Measurements from ENCODE around the gene ID3. TPM values are rescaled to one million over a fixed set of nuclear protein-coding genes. Genes with fewer than 3 reads are reported as not detected.

Gene ID3
- total and polyA plus RNA-seq, 2 of the 8 experiments (the other 6 are each of a cell fraction or from before 2014, with no cell fraction given): 240 to 304 TPM

GRCh38 chr1:23558140-23558871 is 995 bp downstream of the ID3 start (continued):
- TF ChIP-seq SP2 (IDR thresholded peaks at IDR 0.05; ENCODE audit: low read length) (no peak), SIN3A (conservative IDR thresholded peaks at IDR 0.05 in 1 of 2, IDR thresholded peaks at IDR 0.05 in 1 of 2; ENCODE audit: low read depth in 1 of 2, low read length in 2 of 2) (0 out of 4 replicates have a peak, but pooled peaks of 1 of the 2 experiments have one; percentile 73), EP300 (IDR thresholded peaks at IDR 0.05; ENCODE audit: borderline replicate concordance in 1 of 2, low read depth in 2 of 2, low read length in 2 of 2) (no peak), KDM5A (IDR thresholded peaks at IDR 0.05; ENCODE audit: low read length) (no peak), POLR2A (IDR thresholded peaks at IDR 0.05; ENCODE audit: control extremely low read depth in 1 of 2, low read depth in 2 of 2, low read length in 2 of 2) (peak in 1 of 2 experiments; percentile 63; a peak in 1 of 3 replicates), KDM4A (IDR thresholded peaks at IDR 0.05; ENCODE audit: low read depth, low read length, severe bottlenecking) (peak; percentile 6), TBP (IDR thresholded peaks at IDR 0.05; ENCODE audit: low read depth, low read length) (no peak), POLR2AphosphoS5 (IDR thresholded peaks at IDR 0.05; ENCODE audit: low read depth, low read length) (peak; percentile 46; the same call in 1 of the 2 replicates), CREB1 (IDR thresholded peaks at IDR 0.05) (no peak)
- TF ChIP-seq, protein P1, sequence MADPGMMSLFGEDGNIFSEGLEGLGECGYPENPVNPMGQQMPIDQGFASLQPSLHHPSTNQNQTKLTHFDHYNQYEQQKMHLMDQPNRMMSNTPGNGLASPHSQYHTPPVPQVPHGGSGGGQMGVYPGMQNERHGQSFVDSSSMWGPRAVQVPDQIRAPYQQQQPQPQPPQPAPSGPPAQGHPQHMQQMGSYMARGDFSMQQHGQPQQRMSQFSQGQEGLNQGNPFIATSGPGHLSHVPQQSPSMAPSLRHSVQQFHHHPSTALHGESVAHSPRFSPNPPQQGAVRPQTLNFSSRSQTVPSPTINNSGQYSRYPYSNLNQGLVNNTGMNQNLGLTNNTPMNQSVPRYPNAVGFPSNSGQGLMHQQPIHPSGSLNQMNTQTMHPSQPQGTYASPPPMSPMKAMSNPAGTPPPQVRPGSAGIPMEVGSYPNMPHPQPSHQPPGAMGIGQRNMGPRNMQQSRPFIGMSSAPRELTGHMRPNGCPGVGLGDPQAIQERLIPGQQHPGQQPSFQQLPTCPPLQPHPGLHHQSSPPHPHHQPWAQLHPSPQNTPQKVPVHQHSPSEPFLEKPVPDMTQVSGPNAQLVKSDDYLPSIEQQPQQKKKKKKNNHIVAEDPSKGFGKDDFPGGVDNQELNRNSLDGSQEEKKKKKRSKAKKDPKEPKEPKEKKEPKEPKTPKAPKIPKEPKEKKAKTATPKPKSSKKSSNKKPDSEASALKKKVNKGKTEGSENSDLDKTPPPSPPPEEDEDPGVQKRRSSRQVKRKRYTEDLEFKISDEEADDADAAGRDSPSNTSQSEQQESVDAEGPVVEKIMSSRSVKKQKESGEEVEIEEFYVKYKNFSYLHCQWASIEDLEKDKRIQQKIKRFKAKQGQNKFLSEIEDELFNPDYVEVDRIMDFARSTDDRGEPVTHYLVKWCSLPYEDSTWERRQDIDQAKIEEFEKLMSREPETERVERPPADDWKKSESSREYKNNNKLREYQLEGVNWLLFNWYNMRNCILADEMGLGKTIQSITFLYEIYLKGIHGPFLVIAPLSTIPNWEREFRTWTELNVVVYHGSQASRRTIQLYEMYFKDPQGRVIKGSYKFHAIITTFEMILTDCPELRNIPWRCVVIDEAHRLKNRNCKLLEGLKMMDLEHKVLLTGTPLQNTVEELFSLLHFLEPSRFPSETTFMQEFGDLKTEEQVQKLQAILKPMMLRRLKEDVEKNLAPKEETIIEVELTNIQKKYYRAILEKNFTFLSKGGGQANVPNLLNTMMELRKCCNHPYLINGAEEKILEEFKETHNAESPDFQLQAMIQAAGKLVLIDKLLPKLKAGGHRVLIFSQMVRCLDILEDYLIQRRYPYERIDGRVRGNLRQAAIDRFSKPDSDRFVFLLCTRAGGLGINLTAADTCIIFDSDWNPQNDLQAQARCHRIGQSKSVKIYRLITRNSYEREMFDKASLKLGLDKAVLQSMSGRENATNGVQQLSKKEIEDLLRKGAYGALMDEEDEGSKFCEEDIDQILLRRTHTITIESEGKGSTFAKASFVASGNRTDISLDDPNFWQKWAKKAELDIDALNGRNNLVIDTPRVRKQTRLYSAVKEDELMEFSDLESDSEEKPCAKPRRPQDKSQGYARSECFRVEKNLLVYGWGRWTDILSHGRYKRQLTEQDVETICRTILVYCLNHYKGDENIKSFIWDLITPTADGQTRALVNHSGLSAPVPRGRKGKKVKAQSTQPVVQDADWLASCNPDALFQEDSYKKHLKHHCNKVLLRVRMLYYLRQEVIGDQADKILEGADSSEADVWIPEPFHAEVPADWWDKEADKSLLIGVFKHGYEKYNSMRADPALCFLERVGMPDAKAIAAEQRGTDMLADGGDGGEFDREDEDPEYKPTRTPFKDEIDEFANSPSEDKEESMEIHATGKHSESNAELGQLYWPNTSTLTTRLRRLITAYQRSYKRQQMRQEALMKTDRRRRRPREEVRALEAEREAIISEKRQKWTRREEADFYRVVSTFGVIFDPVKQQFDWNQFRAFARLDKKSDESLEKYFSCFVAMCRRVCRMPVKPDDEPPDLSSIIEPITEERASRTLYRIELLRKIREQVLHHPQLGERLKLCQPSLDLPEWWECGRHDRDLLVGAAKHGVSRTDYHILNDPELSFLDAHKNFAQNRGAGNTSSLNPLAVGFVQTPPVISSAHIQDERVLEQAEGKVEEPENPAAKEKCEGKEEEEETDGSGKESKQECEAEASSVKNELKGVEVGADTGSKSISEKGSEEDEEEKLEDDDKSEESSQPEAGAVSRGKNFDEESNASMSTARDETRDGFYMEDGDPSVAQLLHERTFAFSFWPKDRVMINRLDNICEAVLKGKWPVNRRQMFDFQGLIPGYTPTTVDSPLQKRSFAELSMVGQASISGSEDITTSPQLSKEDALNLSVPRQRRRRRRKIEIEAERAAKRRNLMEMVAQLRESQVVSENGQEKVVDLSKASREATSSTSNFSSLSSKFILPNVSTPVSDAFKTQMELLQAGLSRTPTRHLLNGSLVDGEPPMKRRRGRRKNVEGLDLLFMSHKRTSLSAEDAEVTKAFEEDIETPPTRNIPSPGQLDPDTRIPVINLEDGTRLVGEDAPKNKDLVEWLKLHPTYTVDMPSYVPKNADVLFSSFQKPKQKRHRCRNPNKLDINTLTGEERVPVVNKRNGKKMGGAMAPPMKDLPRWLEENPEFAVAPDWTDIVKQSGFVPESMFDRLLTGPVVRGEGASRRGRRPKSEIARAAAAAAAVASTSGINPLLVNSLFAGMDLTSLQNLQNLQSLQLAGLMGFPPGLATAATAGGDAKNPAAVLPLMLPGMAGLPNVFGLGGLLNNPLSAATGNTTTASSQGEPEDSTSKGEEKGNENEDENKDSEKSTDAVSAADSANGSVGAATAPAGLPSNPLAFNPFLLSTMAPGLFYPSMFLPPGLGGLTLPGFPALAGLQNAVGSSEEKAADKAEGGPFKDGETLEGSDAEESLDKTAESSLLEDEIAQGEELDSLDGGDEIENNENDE (IDR thresholded peaks at IDR 0.05; ENCODE audit: insufficient replicate concordance, low read length): no peak

Measured in H1 (cell line).